Mesodermal cell (in vitro differentiated cells): ENCODE data around the gene SDK1.

Experiments
- H3K27ac ChIP-seq: 2 replicates; pipeline ENCODE4 v1.7.0; 2013; ENCODE audit warnings: mild to moderate bottlenecking, low read depth, low read length, moderate library complexity; ENCODE audit not compliant: severe bottlenecking
- H3K36me3 ChIP-seq: 2 replicates; pipeline ENCODE4 v1.7.1; 2013; ENCODE audit warnings: mild to moderate bottlenecking, low read length, moderate library complexity; ENCODE audit not compliant: control insufficient read depth, insufficient read depth
- H3K4me1 ChIP-seq: one replicate; pipeline ENCODE4 v1.7.1; 2013; ENCODE audit warnings: mild to moderate bottlenecking, low read length; ENCODE audit not compliant: insufficient read depth, control insufficient read depth, poor library complexity, severe bottlenecking
- H3K4me3 ChIP-seq: 2 replicates; pipeline ENCODE4 v1.7.0; 2013; ENCODE audit warnings: low read length, control low read depth, mild to moderate bottlenecking; ENCODE audit not compliant: insufficient read depth, poor library complexity, severe bottlenecking; ENCODE audit errors: extremely low read depth
- H3K9me3 ChIP-seq: 2 replicates; pipeline ENCODE4 v1.7.1; 2013; ENCODE audit warnings: mild to moderate bottlenecking, low read length, moderate library complexity; ENCODE audit not compliant: control insufficient read depth
- WGBS, 2 experiments: methylation state at CpG; one replicate each; pipeline ENCODE4 v1.1.5; 2013; ENCODE audit warnings: missing lambda C conversion rate in 2 of 2; ENCODE audit not compliant: insufficient coverage in 2 of 2; 5-methylcytosine and 5-hydroxymethylcytosine counted together

SDK1 gene

DNA sequence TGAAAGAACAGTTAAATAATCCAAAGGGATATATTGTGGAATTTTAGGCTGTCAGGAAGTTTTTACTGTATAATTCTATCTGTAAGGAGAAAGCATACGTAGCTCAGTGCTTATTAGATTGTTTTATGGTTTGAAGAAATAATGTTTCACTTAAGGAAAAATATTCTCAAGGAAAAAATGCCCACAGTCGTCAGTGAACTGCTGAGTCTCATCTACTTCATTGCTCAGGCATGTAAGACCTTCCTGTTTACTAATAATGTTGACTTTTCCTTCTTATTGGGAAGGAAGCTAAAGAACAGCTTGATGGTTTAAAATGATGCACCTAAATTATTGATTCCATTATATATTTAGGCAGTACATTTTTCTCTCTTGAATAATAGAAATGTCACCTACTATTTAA lies 304.2 kb downstream of the SDK1 start:
- WGBS, 2 experiments = no CpG with 5 or more reads among the region's 2 CpGs
- Histone ChIP-seq H3K9me3 (no peaks in the 10 kb centered on the region), H3K36me3 (no peaks in the 10 kb centered on the region)

GRCh38 chr7:3606436-3606835 lies 305.4 kb downstream of the SDK1 start:
- no peaks in the 10 kb centered on the region for H3K9me3 ChIP-seq
- no peaks in the 10 kb centered on the region for H3K36me3 ChIP-seq
- no peak overlapping the region for H3K4me3 ChIP-seq
- WGBS, 2 experiments = 86 to 92% methylated on average over 2 to 4 of the region's 4 CpGs
- H3K4me1 ChIP-seq = no peaks in the 10 kb centered on the region
- no peak overlapping the region for H3K27ac ChIP-seq

More for the DNA sequence above, 304.2 kb downstream of the SDK1 start:
- no peak overlapping the region for H3K4me3 ChIP-seq
- H3K27ac ChIP-seq = no peak overlapping the region
- no peaks in the 10 kb centered on the region for H3K4me1 ChIP-seq

DNA sequence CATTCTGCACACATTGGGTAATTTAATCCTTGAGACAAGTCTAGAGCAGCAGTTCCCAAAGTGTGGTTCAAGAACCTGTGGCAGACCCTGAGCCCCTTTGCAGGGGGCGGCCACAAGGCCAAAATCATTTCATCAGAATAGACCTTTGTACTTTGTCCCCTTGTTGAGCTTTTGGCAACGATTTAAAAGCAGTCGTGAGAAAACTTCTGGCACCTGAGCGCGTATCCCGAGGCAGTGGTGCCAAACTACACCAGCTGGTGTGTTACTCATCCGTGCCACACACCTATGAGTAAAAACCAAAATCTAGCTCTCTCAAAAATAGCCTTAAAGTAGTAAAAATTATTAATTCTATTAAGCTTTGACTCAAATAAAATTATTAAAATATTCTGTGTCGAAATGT lies 306.8 kb downstream of the SDK1 start:
- Histone ChIP-seq H3K4me1 (no peaks in the 10 kb centered on the region), H3K4me3 (no peak overlapping the region), H3K27ac (no peak overlapping the region), H3K9me3 (no peaks in the 10 kb centered on the region), H3K36me3 (no peaks in the 10 kb centered on the region)
- WGBS, 2 experiments = 97 to 98% methylated on average over 3 to 6 of the region's 8 CpGs

DNA sequence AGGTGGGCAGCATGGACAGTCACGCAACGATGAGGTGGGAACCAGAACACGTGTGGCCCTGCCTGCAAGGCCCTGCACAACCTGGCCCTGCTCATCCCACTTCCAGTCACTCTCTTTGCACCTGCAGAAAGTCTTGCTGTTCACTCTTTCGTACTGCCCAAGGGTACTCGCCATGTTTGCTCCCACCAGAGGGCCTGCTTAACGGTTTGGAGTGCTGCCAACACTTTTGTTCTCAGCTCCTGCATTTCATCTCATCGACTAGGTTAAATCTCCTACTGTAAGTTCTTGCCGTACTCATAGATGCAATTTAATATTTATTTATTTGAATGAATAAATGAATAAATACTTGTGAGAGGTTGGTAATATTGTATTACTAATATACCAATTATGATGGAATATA lies 315.3 kb downstream of the SDK1 start:
- Histone ChIP-seq H3K36me3 (no peaks in the 10 kb centered on the region), H3K4me1 (no peaks in the 10 kb centered on the region), H3K27ac (no peak overlapping the region), H3K9me3 (no peaks in the 10 kb centered on the region), H3K4me3 (no peak overlapping the region)
- 88 to 90% methylated on average over 5 to 6 of the region's 8 CpGs for WGBS, 2 experiments

DNA sequence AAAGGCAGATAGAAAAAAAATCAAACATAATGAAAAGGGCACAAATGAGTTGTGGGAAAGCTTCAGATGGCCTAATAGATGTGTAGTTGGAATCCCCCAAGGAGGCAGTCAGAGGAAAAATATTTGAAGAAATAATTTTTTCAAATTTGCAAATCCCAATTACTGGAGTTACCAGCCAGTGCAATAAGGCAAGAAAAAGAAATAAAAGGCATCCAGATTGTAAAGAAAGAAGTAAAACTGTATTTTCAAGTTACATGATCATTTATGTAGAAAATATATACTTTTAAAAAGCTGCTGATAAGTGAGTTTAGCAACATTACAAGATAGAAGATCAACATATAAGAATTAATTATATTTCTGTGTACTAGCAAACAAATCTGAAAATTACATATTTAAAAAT lies 329.0 kb downstream of the SDK1 start:
- no peaks in the 10 kb centered on the region for H3K36me3 ChIP-seq
- H3K9me3 ChIP-seq = peaks cover 8% of the 10 kb centered on the region
- H3K4me3 ChIP-seq = no peak overlapping the region
- no peak overlapping the region for H3K27ac ChIP-seq
- no peaks in the 10 kb centered on the region for H3K4me1 ChIP-seq

GRCh38 chr7:3634396-3634795 lies 333.3 kb downstream of the SDK1 start:
- no peaks in the 10 kb centered on the region for H3K4me1 ChIP-seq
- H3K9me3 ChIP-seq = peaks cover 6% of the 10 kb centered on the region
- H3K36me3 ChIP-seq = no peaks in the 10 kb centered on the region
- H3K4me3 ChIP-seq = no peak overlapping the region
- H3K27ac ChIP-seq = no peak overlapping the region

GRCh38 chr7:3636131-3636860 lies 335.2 kb downstream of the SDK1 start:
- Histone ChIP-seq H3K4me3 (no peak overlapping the region), H3K36me3 (no peaks in the 10 kb centered on the region), H3K4me1 (no peaks in the 10 kb centered on the region), H3K27ac (no peak overlapping the region), H3K9me3 (no peaks in the 10 kb centered on the region)
- WGBS, 2 experiments = 95 to 100% methylated on average over 2 to 4 of the region's 6 CpGs

- H3K36me3 ChIP-seq = no peaks in the 10 kb centered on the region
- no peaks in the 10 kb centered on the region for H3K4me1 ChIP-seq
- WGBS, 2 experiments = 66 to 97% methylated on average over 4 to 6 of the region's 7 CpGs
These were observed 338.2 kb downstream of the SDK1 start for GRCh38 chr7:3639253-3639652.

GRCh38 chr7:3641582-3641981 lies 340.5 kb downstream of the SDK1 start:
- Histone ChIP-seq H3K4me3 (no peak overlapping the region), H3K36me3 (no peaks in the 10 kb centered on the region), H3K27ac (no peak overlapping the region), H3K9me3 (no peaks in the 10 kb centered on the region), H3K4me1 (no peaks in the 10 kb centered on the region)
- WGBS, 2 experiments = 94% methylated on average over 6 to 14 of the region's 14 CpGs

More at GRCh38 chr7:3639253-3639652, 338.2 kb downstream of the SDK1 start:
- Histone ChIP-seq H3K4me3 (no peak overlapping the region), H3K27ac (no peak overlapping the region), H3K9me3 (no peaks in the 10 kb centered on the region)

GRCh38 chr7:3643091-3643490 lies 342.0 kb downstream of the SDK1 start:
- Histone ChIP-seq H3K36me3 (no peaks in the 10 kb centered on the region), H3K9me3 (no peaks in the 10 kb centered on the region), H3K4me1 (no peaks in the 10 kb centered on the region), H3K27ac (no peak overlapping the region), H3K4me3 (no peak overlapping the region)
- 80 to 82% methylated on average over 4 of the region's 4 CpGs for WGBS, 2 experiments

- Histone ChIP-seq H3K9me3 (no peaks in the 10 kb centered on the region), H3K27ac (no peak overlapping the region), H3K4me3 (no peak overlapping the region), H3K4me1 (no peaks in the 10 kb centered on the region), H3K36me3 (no peaks in the 10 kb centered on the region)
- no CpG with 5 or more reads among the region's 2 CpGs for WGBS, 2 experiments
These were observed 347.2 kb downstream of the SDK1 start for GRCh38 chr7:3648276-3648675.
